Endothelial cell of umbilical vein (primary cell): ENCODE data around the gene EFR3B. TPM values are rescaled to one million over a fixed set of nuclear protein-coding genes. Genes with fewer than 3 reads are reported as not detected.

Source experiments
- BruUV-seq: library from RNA; stranded (reverse); fragments of 400-500 nt; replicated peaks from 2 replicates; lab custom pipeline; 2021; lab: Mats Ljungman, UMichigan
- CTCF ChIA-PET: fragments of 300-600, 350-600 bp; sonication (Branson Sonifier 250); formaldehyde crosslinking; loops from one replicate; lab custom pipeline; 2021; ENCODE audit warnings: antibody characterized with exemption, inconsistent platforms; lab: Charles Lee
- POLR2A ChIA-PET: fragments of 300-600, 350-600 bp; sonication (Branson Sonifier 250); formaldehyde crosslinking; loops from one replicate; lab custom pipeline; 2021; ENCODE audit warnings: antibody characterized with exemption, inconsistent platforms; lab: Charles Lee
- DNase-seq: peaks from one replicate; pipeline ENCODE4 v3.0.0-alpha.2; 2011; ENCODE audit warnings: low read depth, low spot score
- FAIRE-seq: peaks from 2 replicates; lab custom pipeline; 2011; peaks lifted over from hg19 to GRCh38; lab: Jason Lieb, UNC
- H2AFZ ChIP-seq: 2 replicates; pipeline ENCODE4 v1.6.0; 2012; ENCODE audit warnings: low read depth, low read length, control low read depth, inconsistent platforms
- H3K27ac ChIP-seq: 2 replicates; pipeline ENCODE4 v1.5.1; 2011; ENCODE audit warnings: low read depth, mild to moderate bottlenecking, control low read depth, low read length, moderate library complexity; ENCODE audit not compliant: insufficient read depth
- H3K27me3 ChIP-seq, 2 experiments: 2 replicates each; pipeline versions ENCODE4 v1.6.0 to v1.6.1; 2011; ENCODE audit warnings: low read length in 2 of 2, mixed read lengths in 1 of 2; ENCODE audit not compliant: control insufficient read depth in 2 of 2, insufficient read depth in 2 of 2
- H3K36me3 ChIP-seq, 2 experiments: 2 replicates in 1 of 2; 3 replicates in 1 of 2; pipeline ENCODE4 v1.5.1; 2011; ENCODE audit warnings: low read length in 2 of 2, mild to moderate bottlenecking in 1 of 2, moderate library complexity in 1 of 2; ENCODE audit not compliant: control insufficient read depth in 2 of 2, insufficient read depth in 2 of 2; ENCODE audit errors: extremely low read depth in 1 of 2
- H3K4me1 ChIP-seq: 3 replicates; pipeline ENCODE4 v1.5.1; 2011; ENCODE audit warnings: mild to moderate bottlenecking, low read length; ENCODE audit not compliant: control insufficient read depth, insufficient read depth; ENCODE audit errors: extremely low read depth
- H3K4me2 ChIP-seq: 2 replicates; pipeline ENCODE4 v1.6.1; 2011; ENCODE audit warnings: low read length, control low read depth, mixed read lengths; ENCODE audit not compliant: insufficient read depth
- H3K4me3 ChIP-seq, 3 experiments: fragments of 200-600 bp in 1 of 3; sonication (generic), shearing (Covaris generic) in 1 of 3; replicated peaks in 1 of 3; 2 replicates each; pipeline ENCODE4 v1.5.1; 2011 to 2016; ENCODE audit warnings: control low read depth in 3 of 3, low read length in 3 of 3, mild to moderate bottlenecking in 2 of 3, inconsistent platforms in 1 of 3, low read depth in 1 of 3, moderate library complexity in 1 of 3; ENCODE audit not compliant: insufficient read depth in 1 of 3
- H3K79me2 ChIP-seq: 2 replicates; pipeline ENCODE4 v1.6.0; 2012; ENCODE audit warnings: low read length, inconsistent platforms; ENCODE audit not compliant: control insufficient read depth, insufficient read depth
- H3K9ac ChIP-seq: replicated peaks from 2 replicates; pipeline ENCODE3; 2011; ENCODE audit warnings: low read length, control low read depth; ENCODE audit not compliant: insufficient read depth; ENCODE audit errors: extremely low read depth
- H3K9me1 ChIP-seq: replicated peaks from 3 replicates; pipeline ENCODE4 v1.6.0; 2011; ENCODE audit warnings: mild to moderate bottlenecking, low read length; ENCODE audit not compliant: control insufficient read depth, insufficient read depth; ENCODE audit errors: extremely low read depth
- H3K9me3 ChIP-seq: replicated peaks from 2 replicates; pipeline ENCODE4 v1.5.1; 2012; ENCODE audit warnings: low read length, inconsistent platforms; ENCODE audit not compliant: control insufficient read depth, insufficient read depth
- H4K20me1 ChIP-seq: replicated peaks from 2 replicates; pipeline ENCODE3; 2011; ENCODE audit warnings: mild to moderate bottlenecking, low read length; ENCODE audit not compliant: control insufficient read depth, insufficient read depth; ENCODE audit errors: extremely low read depth
- EZH2 ChIP-seq: IDR thresholded peaks from 2 replicates; pipeline ENCODE4 v1.6.1; 2012; ENCODE audit warnings: borderline replicate concordance, low read depth, mild to moderate bottlenecking, moderate library complexity, low read length, inconsistent platforms; ENCODE audit not compliant: severe bottlenecking
- FOS ChIP-seq: IDR thresholded peaks from 2 replicates; pipeline ENCODE4 v1.6.1; 2011; ENCODE audit warnings: mild to moderate bottlenecking, low read length, moderate library complexity, borderline replicate concordance; ENCODE audit not compliant: insufficient read depth
- GATA2 ChIP-seq: IDR thresholded peaks from 2 replicates; pipeline ENCODE4 v1.7.0; 2011; ENCODE audit warnings: low read depth, mild to moderate bottlenecking, moderate library complexity, mixed read lengths, low read length; ENCODE audit not compliant: insufficient read length, insufficient read depth
- JUN ChIP-seq: IDR thresholded peaks from 2 replicates; pipeline ENCODE4 v1.6.1; 2011; ENCODE audit warnings: borderline replicate concordance, low read depth; ENCODE audit not compliant: insufficient read length, insufficient read depth
- MYC ChIP-seq: IDR thresholded peaks from one replicate; pipeline ENCODE4 v1.6.1; 2011; ENCODE audit warnings: mild to moderate bottlenecking, low read depth, low read length
- POLR2A ChIP-seq: IDR thresholded peaks from 2 replicates; pipeline ENCODE4 v1.6.1; 2012; ENCODE audit warnings: low read depth, mild to moderate bottlenecking, control low read depth, low read length
- POLR2AphosphoS5 ChIP-seq: IDR thresholded peaks from 2 replicates; pipeline ENCODE4 v1.6.1; 2012; ENCODE audit warnings: low read depth, mild to moderate bottlenecking, control low read depth, low read length, moderate library complexity; ENCODE audit not compliant: insufficient read depth
- dilution Hi-C: fragments of 300-500 bp; cut with MboI; formaldehyde crosslinking; loops from one replicate; pipeline ENCODE4 v1.15.0; 2019; ENCODE audit warnings: low sequenced_read_pairs; ENCODE audit not compliant: extremely low pct_ligation_motif_present
- intact Hi-C: fragments of 100-400 bp; cut with micrococcal nuclease; formaldehyde crosslinking; loops from one replicate; pipeline ENCODE4 v1.10.0; 2022
- polyA plus RNA-seq, 4 experiments: library from polyadenylated mRNA; depleted of rRNA in 3 of 4; stranded (reverse) in 3 of 4; unstranded in 1 of 4; fragments of >200 nt; gene quantifications; 2 replicates each; pipeline versions ENCODE4 v1.2.1 to v1.2.3, GENCODE V29; 2011 to 2012; ENCODE audit warnings: missing spikeins in 1 of 4
- total RNA-seq: library from RNA; stranded (reverse); gene quantifications from 2 replicates; pipeline ENCODE4 v1.2.3, GENCODE V29; 2021
- TF ChIP-seq, protein P1 (sequence below): IDR thresholded peaks from 2 replicates; pipeline ENCODE4 v1.6.1; 2011; ENCODE audit not compliant: insufficient read depth, insufficient read length
- TF ChIP-seq, protein P2 (sequence below), 2 donors: IDR thresholded peaks; 1 replicate in 1 of 2; 2 replicates in 1 of 2; pipeline ENCODE4 v1.5.1; 2011; ENCODE audit warnings: low read length in 2 of 2, mild to moderate bottlenecking in 2 of 2, moderate library complexity in 2 of 2, control low read depth in 1 of 2, inconsistent platforms in 1 of 2, low read depth in 1 of 2; ENCODE audit not compliant: insufficient read depth in 1 of 2; ENCODE audit errors: extremely low read depth in 1 of 2

EFR3B gene
- total and polyA plus RNA-seq, 2 donors (not counting 3 experiments of a cell fraction or from before 2014, with no cell fraction given): 0.15 to 0.77 TPM

DNA sequence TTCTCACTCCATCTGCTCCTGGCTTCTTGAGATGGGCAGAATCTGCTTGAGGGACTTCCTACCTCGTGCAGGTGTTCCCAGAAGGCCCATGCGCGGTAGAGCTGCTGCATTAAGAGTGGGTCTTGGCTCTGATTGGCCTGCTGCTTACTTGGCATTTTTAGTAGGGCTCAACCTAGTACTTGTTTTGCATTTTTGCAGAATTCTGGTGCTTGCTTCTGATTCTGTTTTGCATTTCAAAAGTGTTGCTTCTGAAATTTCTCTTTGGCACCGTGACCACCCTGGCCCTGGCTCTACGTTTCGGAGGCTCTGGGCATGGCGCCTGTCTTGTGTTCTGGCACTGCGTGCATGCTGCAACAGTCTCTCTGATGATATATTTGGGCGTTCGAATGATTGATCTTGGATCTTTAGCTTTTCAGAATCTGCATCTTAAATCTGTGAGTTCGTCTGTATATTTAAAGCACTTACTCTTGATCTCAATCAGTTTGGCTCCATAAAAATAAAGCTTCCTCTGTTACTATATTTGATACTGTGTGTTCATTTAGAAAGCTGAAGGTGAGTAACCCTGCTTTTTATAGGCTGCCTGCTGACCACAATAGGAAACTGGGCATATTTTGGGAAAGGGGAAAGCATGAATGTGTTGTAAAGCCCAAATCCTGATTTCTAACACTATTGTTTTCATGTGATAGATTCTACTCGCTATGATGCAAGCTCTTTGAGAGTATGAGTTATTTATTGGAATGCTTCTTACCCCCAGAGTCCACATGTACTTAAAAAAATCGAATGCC, 22.2 kb downstream of the EFR3B start:
- H3K9me3 ChIP-seq: no peaks in the 10 kb centered on the region
- H3K4me3 ChIP-seq: no peak overlapping the region
- H3K4me1 ChIP-seq: no peaks in the 10 kb centered on the region
- ChIA-PET POLR2A (no interaction called here), CTCF (interaction anchor here (1.1 to 1.5 kb wide), 6 partner anchors 9 to 89 kb away, joined by 3 to 8 read pairs (median 3); no protein-coding TSS in a partner anchor)
- no peaks in the 10 kb centered on the region for H3K9me1 ChIP-seq
- no peaks in the 10 kb centered on the region for H4K20me1 ChIP-seq
- H3K36me3 ChIP-seq: no peaks in the 10 kb centered on the region
- no peak for TF ChIP-seq FOS
- no peak for TF ChIP-seq POLR2AphosphoS5
- TF ChIP-seq, protein P1, sequence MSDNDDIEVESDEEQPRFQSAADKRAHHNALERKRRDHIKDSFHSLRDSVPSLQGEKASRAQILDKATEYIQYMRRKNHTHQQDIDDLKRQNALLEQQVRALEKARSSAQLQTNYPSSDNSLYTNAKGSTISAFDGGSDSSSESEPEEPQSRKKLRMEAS: no peak
- no peak for TF ChIP-seq EZH2
- no peak for TF ChIP-seq JUN
- TF ChIP-seq, protein P2, sequence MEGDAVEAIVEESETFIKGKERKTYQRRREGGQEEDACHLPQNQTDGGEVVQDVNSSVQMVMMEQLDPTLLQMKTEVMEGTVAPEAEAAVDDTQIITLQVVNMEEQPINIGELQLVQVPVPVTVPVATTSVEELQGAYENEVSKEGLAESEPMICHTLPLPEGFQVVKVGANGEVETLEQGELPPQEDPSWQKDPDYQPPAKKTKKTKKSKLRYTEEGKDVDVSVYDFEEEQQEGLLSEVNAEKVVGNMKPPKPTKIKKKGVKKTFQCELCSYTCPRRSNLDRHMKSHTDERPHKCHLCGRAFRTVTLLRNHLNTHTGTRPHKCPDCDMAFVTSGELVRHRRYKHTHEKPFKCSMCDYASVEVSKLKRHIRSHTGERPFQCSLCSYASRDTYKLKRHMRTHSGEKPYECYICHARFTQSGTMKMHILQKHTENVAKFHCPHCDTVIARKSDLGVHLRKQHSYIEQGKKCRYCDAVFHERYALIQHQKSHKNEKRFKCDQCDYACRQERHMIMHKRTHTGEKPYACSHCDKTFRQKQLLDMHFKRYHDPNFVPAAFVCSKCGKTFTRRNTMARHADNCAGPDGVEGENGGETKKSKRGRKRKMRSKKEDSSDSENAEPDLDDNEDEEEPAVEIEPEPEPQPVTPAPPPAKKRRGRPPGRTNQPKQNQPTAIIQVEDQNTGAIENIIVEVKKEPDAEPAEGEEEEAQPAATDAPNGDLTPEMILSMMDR (IDR thresholded peaks at IDR 0.05; ENCODE audit: extremely low read depth in 1 of 2, insufficient read depth in 1 of 2, low read depth in 1 of 2, low read length in 2 of 2): no peak
- no peak for TF ChIP-seq POLR2A
- no peak for TF ChIP-seq MYC
- no peak for TF ChIP-seq GATA2
- H3K4me2 ChIP-seq: no peak overlapping the region
- no peaks in the 10 kb centered on the region for H3K27me3 ChIP-seq
- FAIRE-seq (no peak), DNase-seq (no peak)
- dilution Hi-C loops: no loop called here
- H3K27ac ChIP-seq: no peak overlapping the region
- no peak overlapping the region for H3K9ac ChIP-seq
- H3K79me2 ChIP-seq: no peaks in the 10 kb centered on the region
- no peak overlapping the region for H2AFZ ChIP-seq
- intact Hi-C loops: no loop called here
- BruUV-seq: no TSS peak
